Renal cortical epithelial cell (primary cell): ENCODE measurements around the gene WDR70. TPM values are rescaled to one million over a fixed set of nuclear protein-coding genes. Genes with fewer than 3 reads are reported as not detected.

Experiments
- DNase-seq: peaks from one replicate; pipeline ENCODE4 v3.0.0-alpha.2; 2011; ENCODE audit warnings: low read depth
- total RNA-seq: library from RNA; depleted of rRNA; stranded (reverse); fragments of >200 nt; gene quantifications from 2 replicates; pipeline ENCODE4 v1.2.3, GENCODE V29; 2014

The WDR70 gene
- total RNA-seq, 1 donor from 2014 or later, result 56.5 TPM

DNA sequence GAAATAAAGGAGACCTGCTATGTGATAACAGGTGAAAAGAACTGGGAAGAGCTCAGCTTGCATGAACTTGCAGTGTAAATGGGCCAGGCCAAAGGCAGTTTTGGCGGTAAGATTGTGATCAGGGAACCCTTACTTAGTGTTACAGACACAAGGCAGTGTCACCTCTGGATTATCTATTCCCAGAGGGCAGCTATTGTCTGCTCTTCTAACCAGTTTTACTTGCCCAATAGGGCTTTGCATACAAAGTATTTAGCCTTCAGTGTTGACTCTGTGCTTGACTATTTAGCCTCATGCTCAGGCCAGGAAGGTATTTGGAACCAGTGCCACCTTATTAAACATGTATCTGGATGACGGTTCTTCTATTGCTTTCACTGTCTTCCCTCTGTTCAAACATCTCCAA, 422.4 kb downstream of the WDR70 start:
- no peak for DNase-seq

Other genes starting within 250 kb of the WDR70 start
- gene CPLANE1, start 129.9 kb upstream of the WDR70 start, total RNA-seq, result 13.5 and 31.6 TPM in 2 replicates
- gene NUP155, start 8.2 kb upstream of the WDR70 start, total RNA-seq, result 35.2 and 43.4 TPM in 2 replicates